CD14-positive monocyte (primary cell): Measurements from ENCODE around the gene WIZ. TPM values are rescaled to one million over a fixed set of nuclear protein-coding genes. Genes with fewer than 3 reads are reported as not detected.

ENCODE experiments used
- DNase-seq, 3 donors: peaks; one replicate each; pipeline ENCODE4 v3.0.0-alpha.2; 2011 to 2022
- H2AFZ ChIP-seq: 2 replicates; pipeline ENCODE4 v1.6.0; 2012; ENCODE audit warnings: mild to moderate bottlenecking, low read depth, low read length, inconsistent platforms; ENCODE audit not compliant: insufficient read depth, poor library complexity, severe bottlenecking
- H3K27ac ChIP-seq, 2 donors: 1 replicate in 1 of 2; 2 replicates in 1 of 2; pipeline ENCODE4 v1.5.1; 2012 to 2013; ENCODE audit warnings: low read length in 2 of 2, control low read depth in 1 of 2, inconsistent platforms in 1 of 2, low read depth in 1 of 2, mild to moderate bottlenecking in 1 of 2
- H3K27me3 ChIP-seq, 2 donors: one replicate each; pipeline versions ENCODE4 v1.6.0 to v1.6.1; 2011 to 2013; ENCODE audit warnings: low read length in 2 of 2; ENCODE audit not compliant: control insufficient read depth in 2 of 2, insufficient read depth in 2 of 2
- H3K36me3 ChIP-seq, 2 donors: replicated peaks in 1 of 2; 1 replicate in 1 of 2; 2 replicates in 1 of 2; pipeline versions ENCODE4 v1.5.1 to v1.6.1; 2012 to 2013; ENCODE audit warnings: low read length in 2 of 2, control low read depth in 1 of 2, inconsistent platforms in 1 of 2, mild to moderate bottlenecking in 1 of 2; ENCODE audit not compliant: insufficient read depth in 2 of 2, control insufficient read depth in 1 of 2
- H3K4me1 ChIP-seq, 2 donors: 1 replicate in 1 of 2; 2 replicates in 1 of 2; pipeline versions ENCODE4 v1.5.1 to v1.6.1; 2012 to 2013; ENCODE audit warnings: low read length in 2 of 2, control low read depth in 1 of 2, inconsistent platforms in 1 of 2, mild to moderate bottlenecking in 1 of 2, moderate library complexity in 1 of 2; ENCODE audit not compliant: insufficient read depth in 2 of 2, control insufficient read depth in 1 of 2
- H3K4me2 ChIP-seq: replicated peaks from 2 replicates; pipeline ENCODE3; 2012; ENCODE audit warnings: low read length, moderate library complexity, mild to moderate bottlenecking; ENCODE audit not compliant: poor library complexity, severe bottlenecking; ENCODE audit errors: extremely low read depth
- H3K4me3 ChIP-seq, 3 experiments: fragments of 200-600 bp in 1 of 3; sonication (generic) in 1 of 3; replicated peaks in 1 of 3; 1 replicate in 2 of 3; 2 replicates in 1 of 3; pipeline ENCODE4 v1.5.1; 2011 to 2013; ENCODE audit warnings: low read length in 3 of 3, mild to moderate bottlenecking in 3 of 3, control low read depth in 2 of 3, low read depth in 2 of 3, inconsistent platforms in 1 of 3, moderate library complexity in 1 of 3
- H3K79me2 ChIP-seq: 2 replicates; pipeline ENCODE4 v1.6.0; 2012; ENCODE audit warnings: mild to moderate bottlenecking, control low read depth, inconsistent platforms, low read length, moderate library complexity; ENCODE audit not compliant: insufficient read depth
- H3K9ac ChIP-seq: 2 replicates; pipeline ENCODE4 v1.6.0; 2017; ENCODE audit warnings: low read length, mild to moderate bottlenecking; ENCODE audit not compliant: insufficient read depth, poor library complexity, severe bottlenecking
- H3K9me3 ChIP-seq, 2 donors: replicated peaks in 1 of 2; 1 replicate in 1 of 2; 2 replicates in 1 of 2; pipeline versions ENCODE4 v1.5.1 to v1.6.1; 2012 to 2013; ENCODE audit warnings: low read length in 2 of 2, control low read depth in 1 of 2; ENCODE audit not compliant: control insufficient read depth in 1 of 2, insufficient read depth in 1 of 2
- H4K20me1 ChIP-seq: 2 replicates; pipeline ENCODE4 v1.6.0; 2012; ENCODE audit warnings: mild to moderate bottlenecking, low read length, control low read depth, moderate library complexity; ENCODE audit not compliant: insufficient read depth
- H3K27ac Mint-ChIP-seq, 7 donors: one replicate each; pipeline ENCODE4 v1.8.0; 2020; ENCODE audit warnings: mild to moderate bottlenecking in 7 of 7, mixed read lengths in 7 of 7, moderate library complexity in 6 of 7, inconsistent platforms in 2 of 7
- H3K27me3 Mint-ChIP-seq, 3 donors: one replicate each; pipeline ENCODE4 v1.8.0; 2021 to 2022; ENCODE audit warnings: low read depth in 3 of 3, mild to moderate bottlenecking in 3 of 3, mixed read lengths in 3 of 3, moderate library complexity in 3 of 3, inconsistent platforms in 1 of 3
- H3K36me3 Mint-ChIP-seq, 2 donors: one replicate each; pipeline ENCODE4 v1.8.0; 2020; ENCODE audit warnings: mixed read lengths in 2 of 2, inconsistent platforms in 1 of 2, mild to moderate bottlenecking in 1 of 2
- H3K4me1 Mint-ChIP-seq: one replicate; pipeline ENCODE4 v1.8.0; 2020; ENCODE audit warnings: mild to moderate bottlenecking, mixed read lengths
- H3K4me3 Mint-ChIP-seq, 2 donors: one replicate each; pipeline ENCODE4 v1.8.0; 2020; ENCODE audit warnings: mild to moderate bottlenecking in 2 of 2, mixed read lengths in 2 of 2, moderate library complexity in 1 of 2
- H3K9me3 Mint-ChIP-seq, 7 donors: one replicate each; pipeline ENCODE4 v1.8.0; 2020 to 2022; ENCODE audit warnings: mixed read lengths in 7 of 7, mild to moderate bottlenecking in 6 of 7, moderate library complexity in 6 of 7, inconsistent platforms in 2 of 7
- WGBS: methylation state at CpG from one replicate; pipeline ENCODE4 v1.1.5; 2013; ENCODE audit warnings: missing lambda C conversion rate; ENCODE audit not compliant: insufficient coverage; 5-methylcytosine and 5-hydroxymethylcytosine counted together
- intact Hi-C, 2 donors: fragments of 100-400 bp; cut with micrococcal nuclease; formaldehyde crosslinking; loops; one replicate each; pipeline versions ENCODE4 v1.15.0 to v1.15.1; 2023
- polyA plus RNA-seq, 3 donors: library from polyadenylated mRNA; depleted of rRNA in 1 of 3; unstranded in 2 of 3; stranded (reverse) in 1 of 3; fragments of 300-500 nt in 2 of 3; fragments of >200 nt in 1 of 3; fragmentation: Illumina TruSeq in 2 of 3; gene quantifications; 1 replicate in 2 of 3; 2 replicates in 1 of 3; pipeline ENCODE4 v1.2.3, GENCODE V29; 2012 to 2021
- TF ChIP-seq, protein P1 (sequence below): fragments of 200-600 bp; IDR thresholded peaks from one replicate; pipeline ENCODE4 v1.8.0; 2022; ENCODE audit warnings: antibody characterized with exemption, mild to moderate bottlenecking

The WIZ gene
- polyA plus RNA-seq, 3 donors = 0.47 to 13.7 (median 0.51) TPM

DNA sequence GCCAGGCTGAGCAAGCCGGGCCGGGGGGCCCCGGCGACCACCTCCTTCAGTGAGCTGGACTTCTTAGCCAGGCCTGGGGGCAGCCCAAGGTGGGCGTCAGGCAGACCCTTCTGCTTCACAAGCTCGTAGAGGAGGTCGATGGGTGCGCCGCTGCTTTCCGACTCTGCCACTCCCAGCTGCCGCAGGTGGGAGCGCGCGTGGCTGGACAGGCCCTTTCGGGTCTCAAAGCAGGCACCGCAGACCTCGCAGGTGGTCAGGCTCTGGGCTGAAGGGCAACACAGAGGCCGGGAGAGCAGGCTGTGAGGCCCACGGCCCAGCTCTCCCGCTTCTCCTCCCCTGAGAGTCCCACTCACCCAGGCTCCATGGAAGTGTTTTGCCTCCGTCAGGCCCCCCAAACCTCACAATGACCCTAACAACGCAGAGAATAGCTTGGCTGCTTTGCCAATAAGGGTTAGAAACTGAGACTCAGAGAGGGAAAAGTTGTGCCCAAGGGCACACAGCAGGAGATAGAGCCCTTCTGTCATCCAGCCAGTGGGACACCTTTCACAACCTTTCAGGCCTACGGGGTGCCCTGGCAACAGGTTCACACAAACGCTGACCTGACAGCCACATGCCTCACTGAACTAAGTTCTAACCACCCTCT, 19.8 kb downstream of the WIZ start:
- peaks cover 0 to 2% (median 0%) of the 10 kb centered on the region in 7 donors for H3K9me3 Mint-ChIP-seq
- no peak overlapping the region for H3K9ac ChIP-seq
- H3K27ac ChIP-seq = no peak overlapping the region
- no peak overlapping the region for H3K4me2 ChIP-seq
- H3K4me1 ChIP-seq = peaks cover 26 to 31% of the 10 kb centered on the region in 2 donors
- no peak overlapping the region for H3K4me3 ChIP-seq
- no peaks in the 10 kb centered on the region for H3K9me3 ChIP-seq
- H3K36me3 ChIP-seq = peaks cover 37 to 47% of the 10 kb centered on the region in 2 donors
- no peak overlapping the region for H2AFZ ChIP-seq
- no peak for DNase-seq
- TF ChIP-seq, protein P1, sequence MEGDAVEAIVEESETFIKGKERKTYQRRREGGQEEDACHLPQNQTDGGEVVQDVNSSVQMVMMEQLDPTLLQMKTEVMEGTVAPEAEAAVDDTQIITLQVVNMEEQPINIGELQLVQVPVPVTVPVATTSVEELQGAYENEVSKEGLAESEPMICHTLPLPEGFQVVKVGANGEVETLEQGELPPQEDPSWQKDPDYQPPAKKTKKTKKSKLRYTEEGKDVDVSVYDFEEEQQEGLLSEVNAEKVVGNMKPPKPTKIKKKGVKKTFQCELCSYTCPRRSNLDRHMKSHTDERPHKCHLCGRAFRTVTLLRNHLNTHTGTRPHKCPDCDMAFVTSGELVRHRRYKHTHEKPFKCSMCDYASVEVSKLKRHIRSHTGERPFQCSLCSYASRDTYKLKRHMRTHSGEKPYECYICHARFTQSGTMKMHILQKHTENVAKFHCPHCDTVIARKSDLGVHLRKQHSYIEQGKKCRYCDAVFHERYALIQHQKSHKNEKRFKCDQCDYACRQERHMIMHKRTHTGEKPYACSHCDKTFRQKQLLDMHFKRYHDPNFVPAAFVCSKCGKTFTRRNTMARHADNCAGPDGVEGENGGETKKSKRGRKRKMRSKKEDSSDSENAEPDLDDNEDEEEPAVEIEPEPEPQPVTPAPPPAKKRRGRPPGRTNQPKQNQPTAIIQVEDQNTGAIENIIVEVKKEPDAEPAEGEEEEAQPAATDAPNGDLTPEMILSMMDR = no peak
- peaks cover 28% of the 10 kb centered on the region for H3K4me1 Mint-ChIP-seq
- intact Hi-C loops = loop anchor here in 1 of 2 donors (5.0 kb wide), 1 partner anchor 127 kb away; no protein-coding TSS in a partner anchor
- no peaks in the 10 kb centered on the region for H3K27me3 ChIP-seq
- H3K79me2 ChIP-seq = peaks cover 44% of the 10 kb centered on the region
- H3K4me3 Mint-ChIP-seq = no peak overlapping the region
- H3K27ac Mint-ChIP-seq = peak overlapping the region in 1 of 7 donors; percentile 36
- peaks cover 28% of the 10 kb centered on the region for H4K20me1 ChIP-seq
- peaks cover 0 to 8% (median 0%) of the 10 kb centered on the region in 3 donors for H3K27me3 Mint-ChIP-seq
- peaks cover 25 to 41% of the 10 kb centered on the region in 2 donors for H3K36me3 Mint-ChIP-seq
- WGBS = 95% methylated on average over 24 of the region's 24 CpGs

DNA sequence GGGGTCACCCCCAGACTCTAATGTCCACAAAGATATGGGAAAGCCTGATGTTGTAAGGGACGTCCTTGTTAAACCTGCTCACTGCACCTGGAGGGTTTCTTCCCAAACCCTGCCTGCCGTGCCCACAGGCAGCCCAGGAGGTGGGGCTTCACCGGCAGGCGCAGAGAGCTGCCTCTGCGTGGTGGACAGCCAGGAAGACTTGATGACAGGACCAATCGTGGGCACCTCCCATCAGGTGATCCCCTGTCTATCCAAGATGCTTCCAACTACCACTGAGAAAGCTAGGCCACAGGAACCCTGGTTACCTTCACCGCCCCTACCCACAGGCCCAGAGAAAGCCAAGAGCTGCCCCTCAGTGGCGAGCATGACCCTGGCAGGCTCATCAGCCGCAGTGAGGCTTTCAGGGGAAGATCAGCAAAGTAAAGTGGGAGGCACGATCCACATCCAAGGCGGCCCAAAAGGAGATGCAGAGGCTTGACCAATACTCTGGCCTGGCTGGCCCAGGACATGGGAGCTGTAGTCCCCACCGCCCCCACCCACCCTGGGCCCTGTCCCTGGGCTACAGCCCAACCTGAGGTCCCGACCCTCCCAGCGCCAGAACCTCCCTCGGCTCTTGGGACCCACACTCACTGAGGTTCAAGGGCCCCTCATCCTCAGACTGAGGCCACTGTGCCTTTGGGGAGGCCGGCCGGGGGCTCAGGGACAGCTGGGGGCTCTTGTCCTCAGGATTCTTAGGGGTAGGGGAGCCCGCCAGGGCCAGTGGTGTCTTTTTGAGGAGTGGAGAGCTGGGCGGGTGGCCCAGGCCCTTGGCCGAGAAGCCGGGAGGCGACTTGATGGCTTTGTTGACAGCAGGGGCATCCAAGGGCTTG, 20.6 kb downstream of the WIZ start:
- TF ChIP-seq, protein P1 = no peak
- DNase-seq = no peak
- peaks cover 26 to 31% of the 10 kb centered on the region in 2 donors for H3K4me1 ChIP-seq
- H3K4me3 Mint-ChIP-seq = no peak overlapping the region
- H3K79me2 ChIP-seq = peaks cover 44% of the 10 kb centered on the region
- H3K27ac ChIP-seq = no peak overlapping the region
- peaks cover 27 to 46% of the 10 kb centered on the region in 2 donors for H3K36me3 Mint-ChIP-seq
- peak overlapping the region in 2 of 7 donors; percentile 46 to 58 for H3K27ac Mint-ChIP-seq
- H3K9ac ChIP-seq = no peak overlapping the region
- no peaks in the 10 kb centered on the region for H3K27me3 ChIP-seq
- peaks cover 0 to 2% (median 1%) of the 10 kb centered on the region in 7 donors for H3K9me3 Mint-ChIP-seq
- no peaks in the 10 kb centered on the region for H3K9me3 ChIP-seq
- H3K4me2 ChIP-seq = no peak overlapping the region
- intact Hi-C loops = no loop called here
- H3K4me1 Mint-ChIP-seq = peaks cover 28% of the 10 kb centered on the region
- H2AFZ ChIP-seq = no peak overlapping the region
- no peak overlapping the region for H3K4me3 ChIP-seq
- H3K36me3 ChIP-seq = peaks cover 43 to 55% of the 10 kb centered on the region in 2 donors
- 97% methylated on average over 18 of the region's 22 CpGs for WGBS
- H3K27me3 Mint-ChIP-seq = peaks cover 0 to 7% (median 0%) of the 10 kb centered on the region in 3 donors
- peaks cover 28% of the 10 kb centered on the region for H4K20me1 ChIP-seq
